Fibroblast of the aortic adventitia (primary cell): ENCODE results near the gene JAKMIP1. TPM values are rescaled to one million over a fixed set of nuclear protein-coding genes. Genes with fewer than 3 reads are reported as not detected.

Experiments used
- DNase-seq: peaks from one replicate; pipeline ENCODE4 v3.0.0-alpha.2; 2010; ENCODE audit warnings: low read depth
- H3K4me3 ChIP-seq: 2 replicates; pipeline ENCODE4 v1.5.1; 2011; ENCODE audit warnings: low read depth, mild to moderate bottlenecking, control low read depth, low read length, moderate library complexity
- total RNA-seq: library from RNA; depleted of rRNA; stranded (reverse); fragments of >200 nt; gene quantifications from 2 replicates; pipeline ENCODE4 v1.2.3, GENCODE V29; 2012; ENCODE audit warnings: low replicate concordance
- TF ChIP-seq, protein P1 (sequence below): IDR thresholded peaks from 2 replicates; pipeline ENCODE4 v1.5.1; 2011; ENCODE audit warnings: mild to moderate bottlenecking, low read length, control low read depth, inconsistent platforms; ENCODE audit not compliant: insufficient read depth

The JAKMIP1 gene
- total RNA-seq, 1 donor: not detected

DNA sequence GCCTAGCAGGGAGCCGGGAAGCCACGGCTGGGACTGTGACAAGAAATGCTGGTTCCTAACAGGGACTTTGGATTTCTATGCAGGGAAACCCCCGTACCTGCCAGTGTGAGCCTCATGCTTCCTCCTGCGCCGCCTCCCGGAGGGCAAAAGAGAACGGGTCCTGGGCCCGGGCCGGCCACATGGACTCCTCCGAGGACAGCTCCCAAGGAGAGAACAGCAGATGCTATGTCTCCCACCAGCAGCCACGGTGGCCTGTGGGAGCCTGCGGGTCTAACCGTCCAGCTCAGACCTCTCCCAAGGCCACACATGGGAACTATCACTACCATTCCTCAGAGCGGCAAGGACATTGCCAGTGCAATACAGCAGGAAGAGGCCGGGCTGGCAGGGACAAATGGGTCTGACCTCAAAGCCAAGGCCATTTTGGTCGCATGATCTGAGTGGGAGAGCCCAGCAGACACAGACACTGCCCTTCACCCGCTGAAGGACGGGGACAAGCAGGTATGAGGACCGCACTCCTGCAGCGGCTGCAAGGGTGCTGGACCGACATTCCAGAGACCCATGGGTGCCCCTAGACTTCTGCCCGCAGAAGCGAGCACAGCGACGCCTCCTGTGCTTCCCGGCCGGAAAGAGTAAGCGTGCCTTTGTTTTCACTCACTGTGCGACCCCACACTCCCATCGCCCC, 177.6 kb downstream of the JAKMIP1 start:
- no peak for DNase-seq
- TF ChIP-seq, protein P1, sequence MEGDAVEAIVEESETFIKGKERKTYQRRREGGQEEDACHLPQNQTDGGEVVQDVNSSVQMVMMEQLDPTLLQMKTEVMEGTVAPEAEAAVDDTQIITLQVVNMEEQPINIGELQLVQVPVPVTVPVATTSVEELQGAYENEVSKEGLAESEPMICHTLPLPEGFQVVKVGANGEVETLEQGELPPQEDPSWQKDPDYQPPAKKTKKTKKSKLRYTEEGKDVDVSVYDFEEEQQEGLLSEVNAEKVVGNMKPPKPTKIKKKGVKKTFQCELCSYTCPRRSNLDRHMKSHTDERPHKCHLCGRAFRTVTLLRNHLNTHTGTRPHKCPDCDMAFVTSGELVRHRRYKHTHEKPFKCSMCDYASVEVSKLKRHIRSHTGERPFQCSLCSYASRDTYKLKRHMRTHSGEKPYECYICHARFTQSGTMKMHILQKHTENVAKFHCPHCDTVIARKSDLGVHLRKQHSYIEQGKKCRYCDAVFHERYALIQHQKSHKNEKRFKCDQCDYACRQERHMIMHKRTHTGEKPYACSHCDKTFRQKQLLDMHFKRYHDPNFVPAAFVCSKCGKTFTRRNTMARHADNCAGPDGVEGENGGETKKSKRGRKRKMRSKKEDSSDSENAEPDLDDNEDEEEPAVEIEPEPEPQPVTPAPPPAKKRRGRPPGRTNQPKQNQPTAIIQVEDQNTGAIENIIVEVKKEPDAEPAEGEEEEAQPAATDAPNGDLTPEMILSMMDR: no peak
- H3K4me3 ChIP-seq: no peak overlapping the region

DNA sequence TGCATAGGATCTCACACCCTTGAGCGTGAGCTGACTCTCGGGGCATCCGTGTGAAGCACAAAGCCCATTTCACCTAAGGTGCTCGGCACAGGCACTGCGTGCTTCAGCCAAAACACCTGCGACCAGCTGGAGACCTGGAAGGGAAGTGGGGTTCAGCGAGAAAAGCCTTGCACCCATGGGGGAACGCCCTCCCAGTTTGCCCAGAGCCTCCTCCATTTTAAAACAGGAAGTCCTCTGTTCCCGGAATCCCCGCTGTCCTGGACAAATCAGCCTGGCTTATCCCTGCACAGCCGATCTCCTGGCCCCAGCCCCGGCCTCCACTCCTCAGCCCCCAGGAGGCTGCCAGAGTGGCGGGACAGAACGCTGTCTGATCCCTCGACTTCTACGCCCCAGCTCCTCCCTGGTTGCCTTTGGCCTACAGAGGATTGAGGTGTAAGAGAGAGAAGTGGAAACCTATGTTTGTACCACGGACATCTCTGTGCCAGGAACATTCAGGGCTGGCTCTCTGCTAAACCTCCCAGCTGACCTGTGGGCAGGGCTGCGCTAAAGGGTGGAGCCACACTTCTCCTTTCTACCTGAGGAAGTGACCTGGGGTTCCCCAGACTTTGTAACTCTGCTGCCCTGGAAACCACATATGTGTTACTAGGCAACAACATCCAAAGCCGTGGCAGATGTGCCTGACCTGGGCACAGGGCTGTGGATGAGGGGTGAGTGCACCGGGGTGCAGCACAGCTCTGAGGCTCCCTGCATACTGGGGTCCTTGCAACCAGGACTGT, 178.3 kb downstream of the JAKMIP1 start:
- DNase-seq: no peak
- TF ChIP-seq, protein P1: no peak
- no peak overlapping the region for H3K4me3 ChIP-seq

- H3K4me3 ChIP-seq: no peak overlapping the region
- TF ChIP-seq, protein P1: no peak
- no peak for DNase-seq
These were observed 179.7 kb downstream of the JAKMIP1 start for GRCh38 chr4:6020613-6021012.

GRCh38 chr4:6019316-6020263, 180.8 kb downstream of the JAKMIP1 start:
- DNase-seq: peak; percentile 38
- no peak overlapping the region for H3K4me3 ChIP-seq
- TF ChIP-seq, protein P1: peak; percentile 68

GRCh38 chr4:6018331-6018730, 182.0 kb downstream of the JAKMIP1 start, which contains the start of gene C4orf50:
TSS of gene C4orf50 (minus strand) at chr4:6018431.
- TF ChIP-seq, protein P1: no peak
- no peak within 1 kb of the TSS for H3K4me3 ChIP-seq
- no peak for DNase-seq

- TF ChIP-seq, protein P1: no peak
- DNase-seq: no peak
- no peak overlapping the region for H3K4me3 ChIP-seq
These were observed 182.5 kb downstream of the JAKMIP1 start for GRCh38 chr4:6017800-6018199.
